Measurements from ENCODE around the gene EHD3.

The EHD3 gene

DNA sequence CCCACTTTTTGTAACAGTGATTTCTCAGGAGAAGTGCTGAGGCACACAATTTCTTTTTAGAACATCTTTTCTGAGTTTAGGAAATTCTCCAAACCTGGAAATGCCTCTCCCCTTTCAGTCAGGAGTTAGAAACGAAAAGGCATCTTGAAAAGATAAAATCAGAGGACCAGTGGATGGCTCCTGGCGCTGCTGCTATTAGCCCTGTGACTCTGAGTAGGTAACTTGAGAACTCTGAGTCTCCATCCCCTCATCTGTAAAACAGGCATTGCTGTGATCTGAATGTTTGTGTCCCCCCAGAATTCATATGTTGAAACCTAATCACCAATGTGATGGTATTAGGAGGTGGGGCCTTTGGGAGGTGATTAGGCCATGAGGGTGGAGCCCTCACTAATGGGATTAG, 50.2 kb downstream of the EHD3 start:
- no peak for DNase-seq (ENCODE audit: low read depth in 2 of 2)

DNA sequence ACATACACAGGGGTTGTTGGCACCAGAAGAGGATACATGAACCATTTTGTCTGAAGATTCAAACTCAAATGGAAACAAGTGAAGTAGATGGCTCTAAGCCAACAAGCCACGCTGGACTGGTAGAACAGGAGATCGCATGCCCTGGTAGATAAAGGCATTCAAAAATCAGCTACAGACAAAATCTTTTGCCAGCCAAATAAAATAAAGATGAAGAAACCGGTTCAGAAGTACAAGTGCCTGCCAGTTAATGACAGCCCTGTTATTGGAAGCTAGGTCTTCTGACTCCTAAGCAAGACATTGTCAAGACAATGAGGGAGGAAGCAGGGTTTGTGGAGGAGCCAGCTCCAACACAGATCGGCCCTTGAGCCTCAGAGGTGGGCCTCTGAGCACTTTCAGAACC, 52.3 kb downstream of the EHD3 start:
- DNase-seq (ENCODE audit: low read depth in 2 of 2), result no peak

DNA sequence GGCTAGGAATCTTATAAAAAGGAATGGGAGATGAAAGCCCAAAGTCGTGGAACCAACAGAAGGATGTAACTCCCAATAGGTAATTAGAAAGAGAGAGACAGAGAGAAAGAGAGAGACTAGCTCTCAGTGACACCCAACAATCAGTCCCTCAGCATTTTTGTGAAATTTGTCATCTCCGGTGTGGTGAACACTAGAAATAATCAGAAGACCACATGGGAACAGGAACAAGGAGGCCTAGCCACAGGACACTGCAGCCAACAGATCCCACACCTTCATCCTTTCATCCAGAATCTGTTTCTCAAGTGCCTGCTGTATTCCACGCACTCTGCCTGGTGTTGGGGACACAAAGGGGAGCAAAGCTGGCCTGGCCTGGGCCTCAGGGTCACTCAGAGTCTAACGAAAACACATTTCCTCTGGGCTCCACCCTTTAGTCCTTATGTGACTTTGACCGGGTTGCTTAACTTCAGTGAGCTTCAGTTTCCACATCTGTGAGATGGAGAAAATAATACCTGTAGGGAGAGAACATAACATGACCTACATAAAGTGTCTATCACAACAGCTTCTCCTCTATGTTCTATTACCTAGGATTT, 53.1 kb downstream of the EHD3 start:
- DNase-seq (ENCODE audit: low read depth in 2 of 2), result no peak

DNA sequence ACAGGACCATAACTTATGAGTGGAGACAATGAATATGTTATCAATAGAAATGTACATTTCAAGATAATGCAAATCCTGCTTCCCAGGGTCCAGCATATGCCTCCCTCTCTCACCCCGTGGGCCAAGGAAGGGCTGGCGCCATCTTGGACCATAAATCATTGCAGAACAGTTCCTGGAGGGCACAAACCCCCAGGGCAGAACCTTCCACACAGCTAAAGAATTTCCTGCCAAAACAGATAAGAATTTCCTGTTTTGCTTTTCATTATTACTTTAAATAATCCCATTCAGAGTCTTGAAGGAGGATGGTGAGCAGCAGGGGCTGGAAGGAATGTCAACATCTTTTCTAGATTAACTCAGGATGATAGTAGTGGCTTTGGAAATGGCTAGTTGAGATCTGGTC, 53.7 kb downstream of the EHD3 start:
- no peak for DNase-seq (ENCODE audit: low read depth in 2 of 2)

DNA sequence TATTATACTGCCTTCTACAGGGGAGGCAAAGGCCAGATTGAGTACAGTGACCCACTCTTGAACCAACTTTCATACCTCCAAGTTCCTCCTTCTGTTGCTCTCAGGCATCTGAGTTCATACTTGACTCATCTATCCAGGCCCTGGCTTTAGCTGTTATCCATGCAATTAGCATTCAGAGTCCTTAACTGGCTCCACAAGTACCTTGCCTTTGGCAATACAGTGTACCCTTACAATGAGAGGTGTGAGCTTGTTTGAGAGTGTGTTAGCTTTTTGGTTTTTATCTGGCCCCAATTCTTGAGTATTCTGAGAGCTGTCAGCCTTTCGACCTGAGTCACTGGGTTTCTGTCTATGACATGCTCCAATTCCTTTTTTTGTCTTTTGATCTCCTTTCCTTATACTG, 60.2 kb downstream of the EHD3 start:
- DNase-seq (ENCODE audit: low read depth in 2 of 2), result no peak

DNA sequence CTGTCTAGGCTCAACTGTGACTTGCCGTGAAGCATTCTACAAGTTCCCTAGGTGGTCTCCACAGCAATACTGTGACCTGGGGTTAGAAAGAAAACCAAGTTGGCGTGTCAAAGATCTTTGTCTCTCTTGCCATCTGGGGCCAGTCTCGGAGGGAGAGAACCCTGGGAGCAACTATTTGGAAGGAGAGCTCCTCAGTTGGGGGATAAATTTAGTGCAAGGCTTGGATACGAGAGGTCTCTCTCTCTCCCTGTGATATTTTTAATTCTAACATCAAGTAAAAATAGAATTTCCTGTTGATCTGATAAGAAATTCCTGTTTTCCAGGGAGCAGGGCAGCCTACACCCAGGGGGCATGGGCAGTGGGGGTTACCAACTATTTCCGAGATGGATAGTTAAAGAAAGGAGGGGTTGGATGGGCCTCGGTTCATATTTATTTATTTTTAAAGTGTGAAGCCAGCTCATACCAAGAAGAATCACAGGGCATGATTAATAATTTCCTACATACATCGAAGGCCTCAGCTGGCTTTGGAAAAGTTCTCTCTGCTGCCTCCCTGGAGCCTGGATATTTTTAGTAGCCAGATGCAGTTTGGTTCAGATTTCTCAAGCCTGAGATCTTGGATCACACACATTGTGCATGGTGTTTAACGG, 62.8 kb downstream of the EHD3 start:
- DNase-seq (ENCODE audit: low read depth in 2 of 2), result no peak

DNA sequence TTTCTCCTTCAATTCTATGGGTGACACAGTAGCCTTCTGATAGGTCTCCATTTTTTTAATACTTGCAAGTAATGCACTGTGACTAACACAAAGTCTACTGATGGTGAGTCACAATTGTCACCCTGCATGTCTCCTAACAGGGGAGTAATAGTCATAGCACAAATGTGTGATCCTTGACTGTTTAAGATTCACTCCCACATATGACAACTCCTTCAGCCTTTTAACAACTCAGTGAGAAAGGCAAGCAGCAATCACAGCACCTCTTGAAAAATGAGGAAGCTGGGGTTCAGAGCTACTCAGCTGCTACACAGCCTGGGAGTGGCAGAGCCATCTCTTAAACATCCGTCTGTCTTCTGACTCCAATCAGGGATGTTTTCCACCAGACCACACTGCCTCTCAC, 63.8 kb downstream of the EHD3 start:
- peak in 1 of 2 donors; percentile 0 for DNase-seq (ENCODE audit: low read depth in 2 of 2)

DNA sequence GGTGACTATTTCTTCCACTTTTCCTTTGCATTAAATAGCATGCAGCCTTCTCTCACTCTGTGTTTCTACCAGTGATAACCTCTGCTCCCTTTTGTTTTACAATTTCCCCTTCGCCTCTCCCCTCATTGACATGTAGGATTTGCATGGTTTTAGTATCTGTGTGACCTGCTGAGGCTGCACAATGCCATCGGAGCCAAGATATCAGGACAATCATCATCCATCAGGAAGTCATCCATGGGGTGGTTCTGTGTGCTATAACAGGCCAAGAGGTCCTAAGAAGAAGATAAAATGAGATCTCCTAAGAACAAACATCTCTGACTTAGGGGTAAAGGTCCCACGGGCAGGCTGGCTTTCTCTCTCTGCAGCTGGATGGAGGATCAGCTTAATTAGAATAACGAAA, 65.6 kb downstream of the EHD3 start:
- no peak for DNase-seq (ENCODE audit: low read depth in 2 of 2)

DNA sequence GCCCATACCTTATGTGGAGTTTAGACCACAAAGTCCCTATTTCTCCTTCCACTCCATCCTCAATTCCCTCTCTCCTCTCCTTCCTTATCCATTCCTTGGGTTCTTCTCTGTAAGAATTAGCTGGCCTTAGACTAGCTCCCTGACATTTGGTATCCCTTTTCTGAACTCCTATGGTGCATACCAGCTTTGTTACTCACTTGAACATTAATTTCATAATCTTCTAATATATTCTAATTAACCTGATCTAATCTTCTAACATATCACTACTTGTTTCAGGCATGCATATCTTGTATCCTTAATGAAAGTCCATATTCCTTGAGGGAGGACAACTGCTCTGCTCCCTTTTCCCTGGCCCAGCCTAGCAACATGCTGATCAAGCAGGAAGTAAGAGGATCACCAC, 66.4 kb downstream of the EHD3 start:
- DNase-seq (ENCODE audit: low read depth in 2 of 2), result no peak

DNA sequence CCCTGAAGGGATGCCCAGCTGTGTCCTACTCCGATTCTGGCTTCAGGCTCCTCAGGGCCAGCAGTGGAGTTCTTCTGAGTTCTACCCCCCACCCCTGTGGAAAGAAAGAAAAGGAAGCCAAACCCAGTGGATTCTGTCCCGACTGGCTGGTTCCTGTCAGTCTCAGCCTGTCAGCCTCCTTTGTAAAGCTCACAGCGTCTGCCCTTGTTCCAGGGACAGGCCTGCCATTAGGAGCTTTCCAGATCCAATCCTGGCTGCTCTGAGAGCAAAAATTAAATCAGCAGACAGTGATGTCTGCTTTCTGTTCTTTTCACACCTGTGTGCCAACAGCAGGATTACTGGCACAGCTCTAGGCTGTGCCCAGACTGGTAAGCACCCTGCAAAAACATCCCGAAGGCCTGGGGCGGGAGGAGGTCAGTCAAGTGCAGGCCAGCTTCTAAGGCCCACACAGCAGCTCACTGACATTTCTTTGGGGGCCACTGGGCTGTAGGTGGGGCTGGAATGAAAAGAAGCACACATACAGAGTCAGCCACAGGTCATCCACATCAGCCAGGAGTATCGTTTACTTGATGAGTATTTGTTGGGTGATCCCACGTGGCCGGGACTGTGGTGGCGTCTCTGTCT, 69.1 kb downstream of the EHD3 start:
- DNase-seq (ENCODE audit: low read depth in 2 of 2), result no peak

DNA sequence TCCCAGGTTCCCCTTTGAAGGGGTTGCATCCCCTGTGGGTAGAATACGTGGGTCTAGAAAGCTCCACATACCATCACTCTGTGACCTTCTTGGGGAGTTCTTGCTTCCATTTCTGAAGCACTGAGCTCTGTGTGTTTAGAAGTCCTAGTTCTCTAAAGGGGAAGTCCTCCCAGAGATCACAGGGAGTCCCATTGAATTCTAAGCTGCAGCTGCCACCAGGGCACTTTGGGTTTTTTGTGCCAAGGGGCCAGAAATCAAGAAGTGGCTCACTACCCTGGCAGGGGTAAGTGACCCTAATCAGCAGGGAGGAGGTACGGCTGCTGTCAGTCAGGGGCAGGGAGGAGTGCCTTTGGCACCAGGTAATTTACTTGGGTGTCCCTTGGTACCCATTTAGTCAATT, 70.9 kb downstream of the EHD3 start:
- no peak for DNase-seq (ENCODE audit: low read depth in 2 of 2)

DNA sequence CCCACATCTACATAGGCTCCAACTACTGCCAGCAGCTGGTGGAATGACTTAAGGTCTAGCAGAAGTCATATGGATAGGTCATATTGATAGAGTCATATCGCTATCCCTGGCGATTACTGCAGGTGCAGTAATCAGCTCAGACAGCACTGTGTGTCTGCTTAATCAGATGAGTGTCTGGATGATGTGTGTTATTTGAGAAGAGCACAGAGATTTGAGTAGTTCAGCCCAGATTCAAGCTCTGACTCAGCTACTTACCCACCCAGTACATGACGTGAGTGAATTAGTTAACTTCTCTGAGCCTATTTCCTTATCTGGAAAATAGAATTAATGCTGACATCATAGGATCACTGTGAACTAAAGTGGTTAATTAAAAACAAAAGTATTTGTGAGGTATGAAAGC, 78.9 kb downstream of the EHD3 start:
- no peak for DNase-seq (ENCODE audit: low read depth in 2 of 2)

DNA sequence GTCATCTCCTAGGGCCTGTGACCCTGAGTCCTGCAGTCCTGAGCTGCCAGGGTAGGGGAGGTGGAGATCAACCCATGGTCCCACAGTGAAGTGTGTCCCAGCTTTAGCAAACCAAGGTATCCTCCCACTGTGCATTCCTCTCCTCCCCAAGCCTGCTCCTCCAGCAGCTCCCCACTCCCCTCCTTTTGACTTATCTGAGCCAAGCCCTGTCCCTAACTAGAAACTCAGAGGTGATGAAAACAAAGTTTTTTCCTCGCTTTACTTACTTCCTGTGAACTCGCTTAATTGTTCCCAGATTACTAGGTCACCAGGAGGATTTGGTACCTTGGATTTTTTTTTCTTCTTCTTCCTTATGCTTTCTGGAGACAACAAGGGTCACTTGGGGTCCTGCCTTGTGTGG, 80.8 kb downstream of the EHD3 start:
- DNase-seq (ENCODE audit: low read depth in 2 of 2), result no peak

DNA sequence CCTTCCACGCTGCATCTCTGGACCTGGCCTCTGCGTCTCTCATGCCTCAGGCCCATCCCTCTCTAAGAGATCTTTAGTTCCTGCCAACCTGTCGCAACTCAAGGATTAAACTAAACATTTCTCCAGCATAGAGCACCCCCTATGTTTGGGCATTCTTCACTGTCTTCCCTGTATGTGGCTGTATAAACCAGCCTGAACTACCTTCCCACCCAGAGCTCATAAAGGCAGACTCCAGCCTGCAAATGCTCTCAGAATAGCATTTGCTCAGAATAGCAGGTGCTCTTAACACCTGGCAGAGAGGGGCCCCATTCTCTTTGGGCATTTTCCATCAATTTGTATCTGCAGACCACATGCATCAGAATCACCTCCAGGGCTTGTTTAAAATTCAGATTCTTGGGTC, 83.4 kb downstream of the EHD3 start:
- DNase-seq (ENCODE audit: low read depth in 2 of 2), result no peak

DNA sequence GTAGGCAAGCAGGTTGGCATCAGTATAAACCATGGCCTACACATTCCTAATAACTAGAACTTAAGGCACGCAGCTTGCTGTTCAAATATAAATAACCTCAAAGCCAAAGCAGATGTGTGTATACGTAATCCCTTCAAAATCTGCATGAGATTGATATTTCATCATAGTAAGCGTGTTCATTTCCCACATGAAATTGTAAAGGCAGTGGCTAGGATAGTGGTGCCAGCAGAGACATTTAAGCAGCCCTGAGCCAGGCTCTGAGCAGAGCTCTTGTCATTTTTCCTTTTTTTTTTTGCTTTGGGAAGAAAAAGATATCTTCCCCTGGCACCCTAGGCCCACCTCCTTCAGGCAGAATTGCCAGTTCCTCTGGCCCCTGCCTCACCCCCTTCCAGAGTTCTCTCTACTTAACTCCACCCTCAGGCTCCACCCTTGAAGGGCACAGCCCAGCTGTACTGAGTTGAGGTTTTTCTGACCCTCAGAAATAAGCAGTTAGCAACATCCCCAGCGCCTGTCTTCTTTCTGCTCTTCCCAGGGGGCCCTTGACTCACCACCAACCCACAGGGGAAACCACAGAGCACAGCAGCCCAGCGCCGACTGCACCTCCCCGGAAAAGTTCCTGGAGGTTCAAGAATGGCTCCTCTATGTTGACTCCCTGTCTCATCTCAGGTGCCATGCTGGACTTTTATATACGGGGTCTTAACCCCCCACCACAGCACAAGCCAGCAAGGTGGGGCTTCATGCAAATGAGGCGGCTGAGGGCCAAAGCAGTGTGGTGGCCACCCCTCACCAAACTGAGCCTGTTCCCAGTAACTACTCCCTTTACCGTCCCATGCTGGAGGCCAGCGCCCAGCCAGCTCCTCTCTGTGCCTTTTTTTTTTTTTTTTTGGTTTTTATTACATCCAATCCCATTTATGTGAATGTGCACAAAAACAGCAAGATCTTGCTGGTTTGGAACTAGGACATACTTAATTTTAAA, 84.7 kb downstream of the EHD3 start:
- DNase-seq (ENCODE audit: low read depth in 2 of 2), result peak; percentile 6 to 36

All from stimulated activated CD4-positive, alpha-beta T cell treated with anti-CD3 and anti-CD28 coated beads, Interleukin-15, amount 100 ng/mL, for 48 hours (primary cell).